Calu3 (cell line): ENCODE results near the gene SPO11. TPM values are rescaled to one million over a fixed set of nuclear protein-coding genes. Genes with fewer than 3 reads are reported as not detected.

Source experiments
- BruUV-seq: library from RNA; stranded (reverse); fragments of 400-500 nt; replicated peaks from 2 replicates; lab custom pipeline; 2021; lab: Mats Ljungman, UMichigan
- CTCF ChIA-PET: fragments of 300-600 bp; sonication (Branson Sonifier 250); formaldehyde crosslinking; loops from one replicate; lab custom pipeline; 2022; ENCODE audit warnings: antibody characterized with exemption; lab: Charles Lee
- DNase-seq: peaks from one replicate; pipeline ENCODE4 v3.0.0; 2022
- H3K27ac Mint-ChIP-seq: one replicate; pipeline ENCODE4 v1.8.0; 2022; ENCODE audit warnings: mixed read lengths; ENCODE audit not compliant: unreplicated experiment
- H3K27me3 Mint-ChIP-seq: one replicate; pipeline ENCODE4 v1.8.0; 2022; ENCODE audit warnings: mixed read lengths; ENCODE audit not compliant: unreplicated experiment
- H3K36me3 Mint-ChIP-seq: one replicate; pipeline ENCODE4 v1.8.0; 2022; ENCODE audit warnings: mild to moderate bottlenecking, moderate library complexity, mixed read lengths; ENCODE audit not compliant: insufficient read depth, unreplicated experiment
- H3K4me1 Mint-ChIP-seq: one replicate; pipeline ENCODE4 v1.8.0; 2022; ENCODE audit warnings: mild to moderate bottlenecking, low read depth, mixed read lengths; ENCODE audit not compliant: unreplicated experiment
- H3K4me3 Mint-ChIP-seq: one replicate; pipeline ENCODE4 v1.8.0; 2022; ENCODE audit warnings: mild to moderate bottlenecking, low read depth, moderate library complexity, mixed read lengths; ENCODE audit not compliant: unreplicated experiment
- H3K9me3 Mint-ChIP-seq: one replicate; pipeline ENCODE4 v1.8.0; 2022; ENCODE audit warnings: low read depth, mixed read lengths; ENCODE audit not compliant: unreplicated experiment
- CTCF ChIP-seq: fragments of 200-600 bp; IDR thresholded peaks from one replicate; pipeline ENCODE4 v1.8.0; 2022; ENCODE audit warnings: antibody characterized with exemption; ENCODE audit not compliant: unreplicated experiment
- intact Hi-C: fragments of 100-400 bp; cut with micrococcal nuclease; formaldehyde crosslinking; loops from one replicate; pipeline ENCODE4 v1.10.0; 2022; ENCODE audit not compliant: unreplicated experiment
- total RNA-seq: library from RNA; stranded (reverse); gene quantifications from 2 replicates; pipeline ENCODE4 v1.2.3, GENCODE V29; 2022

Gene SPO11
- total RNA-seq, 1 experiment from 2014 or later = not detected

- H3K4me1 Mint-ChIP-seq = no peaks in the 10 kb centered on the region
- peaks cover 14% of the 10 kb centered on the region for H3K27me3 Mint-ChIP-seq
- no TSS peak for BruUV-seq
- no peak for DNase-seq
- no peak for TF ChIP-seq CTCF
- no peaks in the 10 kb centered on the region for H3K36me3 Mint-ChIP-seq
- no peaks in the 10 kb centered on the region for H3K9me3 Mint-ChIP-seq
- intact Hi-C loops = no loop called here
- no peak overlapping the region for H3K4me3 Mint-ChIP-seq
- CTCF ChIA-PET = interaction anchor here (0.6 to 0.8 kb wide), 4 partner anchors 22 to 409 kb away, joined by 3 to 5 read pairs (median 4); no protein-coding TSS in a partner anchor
- no peak overlapping the region for H3K27ac Mint-ChIP-seq
These were observed 28.6 kb upstream of the SPO11 start for GRCh38 chr20:57301026-57301425.

GRCh38 chr20:57306747-57307146 lies 22.9 kb upstream of the SPO11 start:
- CTCF ChIA-PET = no interaction called here
- no peak for TF ChIP-seq CTCF
- no peaks in the 10 kb centered on the region for H3K9me3 Mint-ChIP-seq
- DNase-seq = no peak
- no peaks in the 10 kb centered on the region for H3K36me3 Mint-ChIP-seq
- no peak overlapping the region for H3K27ac Mint-ChIP-seq
- H3K4me3 Mint-ChIP-seq = no peak overlapping the region
- intact Hi-C loops = no loop called here
- H3K4me1 Mint-ChIP-seq = no peaks in the 10 kb centered on the region
- BruUV-seq = no TSS peak
- no peaks in the 10 kb centered on the region for H3K27me3 Mint-ChIP-seq

GRCh38 chr20:57308451-57309271 lies 20.9 kb upstream of the SPO11 start:
- H3K9me3 Mint-ChIP-seq = no peaks in the 10 kb centered on the region
- H3K4me3 Mint-ChIP-seq = no peak overlapping the region
- TF ChIP-seq CTCF = no peak
- no peak overlapping the region for H3K27ac Mint-ChIP-seq
- no TSS peak for BruUV-seq
- intact Hi-C loops = no loop called here
- no peaks in the 10 kb centered on the region for H3K27me3 Mint-ChIP-seq
- CTCF ChIA-PET = no interaction called here
- no peaks in the 10 kb centered on the region for H3K36me3 Mint-ChIP-seq
- H3K4me1 Mint-ChIP-seq = no peaks in the 10 kb centered on the region
- DNase-seq = no peak

GRCh38 chr20:57309544-57310115 lies 20.0 kb upstream of the SPO11 start:
- no peak overlapping the region for H3K27ac Mint-ChIP-seq
- CTCF ChIA-PET = no interaction called here
- no peaks in the 10 kb centered on the region for H3K36me3 Mint-ChIP-seq
- TF ChIP-seq CTCF = no peak
- no peaks in the 10 kb centered on the region for H3K4me1 Mint-ChIP-seq
- no peaks in the 10 kb centered on the region for H3K27me3 Mint-ChIP-seq
- H3K9me3 Mint-ChIP-seq = no peaks in the 10 kb centered on the region
- intact Hi-C loops = no loop called here
- no peak for DNase-seq
- H3K4me3 Mint-ChIP-seq = no peak overlapping the region
- BruUV-seq = no TSS peak
